Fibroblast of lung (primary cell): ENCODE results near the gene MAN1A1. TPM values are rescaled to one million over a fixed set of nuclear protein-coding genes. Genes with fewer than 3 reads are reported as not detected.

Source experiments
- DNase-seq, 2 donors: peaks; one replicate each; pipeline versions ENCODE4 v3.0.0 to v3.0.0-alpha.2; 2010; ENCODE audit warnings: low read depth in 2 of 2
- H2AFZ ChIP-seq: 2 replicates; pipeline ENCODE4 v1.5.1; 2012; ENCODE audit warnings: low read length, control low read depth, inconsistent platforms
- H3K27ac ChIP-seq: 2 replicates; pipeline ENCODE4 v1.5.1; 2011; ENCODE audit warnings: low read length, control low read depth; ENCODE audit not compliant: insufficient read depth
- H3K27me3 ChIP-seq: 2 replicates; pipeline ENCODE4 v1.5.1; 2011; ENCODE audit warnings: mild to moderate bottlenecking, low read length; ENCODE audit not compliant: control insufficient read depth, insufficient read depth
- H3K36me3 ChIP-seq: 2 replicates; pipeline ENCODE4 v1.5.1; 2011; ENCODE audit warnings: low read length; ENCODE audit not compliant: control insufficient read depth, insufficient read depth
- H3K4me1 ChIP-seq: 2 replicates; pipeline ENCODE4 v1.5.1; 2011; ENCODE audit warnings: low read length; ENCODE audit not compliant: control insufficient read depth, insufficient read depth; ENCODE audit errors: extremely low read depth
- H3K4me2 ChIP-seq: 2 replicates; pipeline ENCODE4 v1.5.1; 2011; ENCODE audit warnings: low read length, control low read depth; ENCODE audit not compliant: insufficient read depth; ENCODE audit errors: extremely low read depth
- H3K4me3 ChIP-seq, 4 experiments: fragments of 200-600 bp in 1 of 4; sonication (generic) in 1 of 4; replicated peaks in 1 of 4; 2 replicates each; pipeline ENCODE4 v1.5.1; 2011 to 2016; ENCODE audit warnings: low read length in 4 of 4, low read depth in 3 of 4, mild to moderate bottlenecking in 3 of 4, control low read depth in 2 of 4, inconsistent platforms in 1 of 4, mixed read lengths in 1 of 4; ENCODE audit not compliant: insufficient read depth in 1 of 4; ENCODE audit errors: control extremely low read depth in 1 of 4
- H3K79me2 ChIP-seq: 2 replicates; pipeline ENCODE4 v1.5.1; 2012; ENCODE audit warnings: mild to moderate bottlenecking, low read length, inconsistent platforms; ENCODE audit not compliant: control insufficient read depth, insufficient read depth
- H3K9ac ChIP-seq: 2 replicates; pipeline ENCODE4 v1.5.1; 2011; ENCODE audit warnings: mild to moderate bottlenecking, low read length, control low read depth; ENCODE audit not compliant: insufficient read depth
- H3K9me3 ChIP-seq: 2 replicates; pipeline ENCODE4 v1.5.1; 2012; ENCODE audit warnings: low read depth, low read length; ENCODE audit not compliant: control insufficient read depth, insufficient read depth
- H4K20me1 ChIP-seq: 2 replicates; pipeline ENCODE4 v1.5.1; 2011; ENCODE audit warnings: low read length; ENCODE audit not compliant: control insufficient read depth, insufficient read depth; ENCODE audit errors: extremely low read depth
- CTCF ChIP-seq, 2 donors: IDR thresholded peaks in 1 of 2; conservative IDR thresholded peaks in 1 of 2; 1 replicate in 1 of 2; 2 replicates in 1 of 2; pipeline ENCODE4 v1.5.1; 2011 to 2012; ENCODE audit warnings: low read length in 2 of 2, control low read depth in 1 of 2, inconsistent platforms in 1 of 2, low read depth in 1 of 2, mild to moderate bottlenecking in 1 of 2
- EZH2 ChIP-seq: IDR thresholded peaks from 2 replicates; pipeline ENCODE4 v1.5.1; 2012; ENCODE audit warnings: low read length, control low read depth, mild to moderate bottlenecking; ENCODE audit errors: missing control alignments
- polyA plus RNA-seq, 2 donors: library from polyadenylated mRNA; depleted of rRNA in 1 of 2; stranded (reverse) in 1 of 2; unstranded in 1 of 2; fragments of >200 nt; gene quantifications; 2 replicates each; pipeline ENCODE4 v1.2.1, GENCODE V29; 2011 to 2012; ENCODE audit warnings: missing spikeins in 1 of 2
- total RNA-seq: library from RNA; depleted of rRNA; stranded (reverse); fragments of >200 nt; gene quantifications from 2 replicates; pipeline ENCODE4 v1.2.1, GENCODE V29; 2014

Gene MAN1A1
- total and polyA plus RNA-seq, 2 donors (not counting 1 experiment from before 2014, with no cell fraction given), result 39.5 to 120 TPM

GRCh38 chr6:119323931-119324330 lies 25.6 kb downstream of the MAN1A1 start:
- no peak overlapping the region for H2AFZ ChIP-seq
- DNase-seq, result no peak
- no peak overlapping the region for H3K4me2 ChIP-seq
- no peaks in the 10 kb centered on the region for H4K20me1 ChIP-seq
- no peak for TF ChIP-seq EZH2
- no peak for TF ChIP-seq CTCF (conservative IDR thresholded peaks at IDR 0.05 in 1 of 2, IDR thresholded peaks at IDR 0.05 in 1 of 2; ENCODE audit: low read depth in 1 of 2, low read length in 2 of 2)
- H3K4me1 ChIP-seq, result no peaks in the 10 kb centered on the region
- no peak overlapping the region for H3K27ac ChIP-seq
- H3K4me3 ChIP-seq, result no peak overlapping the region
- no peaks in the 10 kb centered on the region for H3K79me2 ChIP-seq
- no peaks in the 10 kb centered on the region for H3K27me3 ChIP-seq
- H3K36me3 ChIP-seq, result no peaks in the 10 kb centered on the region
- H3K9me3 ChIP-seq, result no peaks in the 10 kb centered on the region
- H3K9ac ChIP-seq, result no peak overlapping the region

GRCh38 chr6:119323478-119323877 lies 26.1 kb downstream of the MAN1A1 start:
- H3K27ac ChIP-seq, result no peak overlapping the region
- no peaks in the 10 kb centered on the region for H3K79me2 ChIP-seq
- H3K4me2 ChIP-seq, result no peak overlapping the region
- H3K4me3 ChIP-seq, result no peak overlapping the region
- no peaks in the 10 kb centered on the region for H3K9me3 ChIP-seq
- H3K27me3 ChIP-seq, result no peaks in the 10 kb centered on the region
- H3K4me1 ChIP-seq, result no peaks in the 10 kb centered on the region
- H4K20me1 ChIP-seq, result no peaks in the 10 kb centered on the region
- no peaks in the 10 kb centered on the region for H3K36me3 ChIP-seq
- no peak overlapping the region for H3K9ac ChIP-seq
- TF ChIP-seq EZH2 (no peak), CTCF (conservative IDR thresholded peaks at IDR 0.05 in 1 of 2, IDR thresholded peaks at IDR 0.05 in 1 of 2; ENCODE audit: low read depth in 1 of 2, low read length in 2 of 2) (no peak)
- DNase-seq, result peak in 1 of 2 donors; percentile 47
- H2AFZ ChIP-seq, result no peak overlapping the region

- Histone ChIP-seq H2AFZ (no peak overlapping the region), H3K4me1 (no peaks in the 10 kb centered on the region), H3K36me3 (no peaks in the 10 kb centered on the region), H4K20me1 (no peaks in the 10 kb centered on the region), H3K79me2 (no peaks in the 10 kb centered on the region), H3K27me3 (no peaks in the 10 kb centered on the region), H3K4me3 (no peak overlapping the region), H3K27ac (no peak overlapping the region), H3K4me2 (no peak overlapping the region), H3K9ac (no peak overlapping the region), H3K9me3 (no peaks in the 10 kb centered on the region)
- no peak for DNase-seq
- TF ChIP-seq EZH2 (no peak), CTCF (conservative IDR thresholded peaks at IDR 0.05 in 1 of 2, IDR thresholded peaks at IDR 0.05 in 1 of 2; ENCODE audit: low read depth in 1 of 2, low read length in 2 of 2) (no peak)
Measured at GRCh38 chr6:119322715-119323350, 26.7 kb downstream of the MAN1A1 start.
